DOHH2 (cell line): ENCODE data around the gene PDE4DIP.
"Not testable (repeated sequence)": the region's sequence is repeated elsewhere in the genome, so short reads cannot be mapped to it uniquely, and the experiment has no call there.

Source experiments
- CTCF ChIP-seq: fragments of 200-600 bp; sonication (generic); IDR thresholded peaks from one replicate; pipeline ENCODE4 v1.5.1; 2014; ENCODE audit warnings: antibody characterized with exemption, mild to moderate bottlenecking, low read depth, low read length; ENCODE audit not compliant: poor library complexity, severe bottlenecking
- EZH2phosphoT487 ChIP-seq: fragments of 200-600 bp; sonication (generic); IDR thresholded peaks from 2 replicates; pipeline ENCODE4 v1.6.1; 2017; ENCODE audit warnings: borderline replicate concordance, mild to moderate bottlenecking, antibody characterized with exemption, low read length, moderate library complexity, mixed read lengths

GRCh38 chr1:148923798-148924197, 79.6 kb downstream of the PDE4DIP start:
- not testable (repeated sequence) for TF ChIP-seq CTCF, EZH2phosphoT487
